Activated T-helper 17 cell treated with anti-CD3 and anti-CD28 coated beads, Interleukin-2, amount 50 U/mL, for 72 hours (primary cell): ENCODE results near the gene LARGE2. TPM values are rescaled to one million over a fixed set of nuclear protein-coding genes. Genes with fewer than 3 reads are reported as not detected.
A peak's percentile ranks its signal among the peaks of the same experiment; 100 is the strongest.

Experiments used
- ATAC-seq: fragments of 150-1000 bp; cut with Tn5 transposase; replicated peaks from 2 replicates; pipeline ENCODE4 v1.10.0; 2021; ENCODE audit warnings: mild to moderate bottlenecking, moderate library complexity
- H3K27ac Mint-ChIP-seq: one replicate; pipeline ENCODE4 v1.8.0; 2022; ENCODE audit warnings: mixed read lengths
- H3K27me3 Mint-ChIP-seq: one replicate; pipeline ENCODE4 v1.8.0; 2022; ENCODE audit warnings: mixed read lengths
- H3K36me3 Mint-ChIP-seq: one replicate; pipeline ENCODE4 v1.8.0; 2022; ENCODE audit warnings: low read depth, mild to moderate bottlenecking, mixed read lengths
- H3K4me1 Mint-ChIP-seq: one replicate; pipeline ENCODE4 v1.8.0; 2022; ENCODE audit warnings: mixed read lengths
- H3K4me3 Mint-ChIP-seq: one replicate; pipeline ENCODE4 v1.8.0; 2022; ENCODE audit warnings: mild to moderate bottlenecking, mixed read lengths
- H3K9me3 Mint-ChIP-seq: one replicate; pipeline ENCODE4 v1.8.0; 2022; ENCODE audit warnings: mixed read lengths
- total RNA-seq, 2 donors: library from RNA; stranded (reverse); gene quantifications; one replicate each; pipeline ENCODE4 v1.2.3, GENCODE V29; 2022

The LARGE2 gene
- total RNA-seq, 2 donors from 2014 or later = 0.80 to 1.8 TPM

DNA sequence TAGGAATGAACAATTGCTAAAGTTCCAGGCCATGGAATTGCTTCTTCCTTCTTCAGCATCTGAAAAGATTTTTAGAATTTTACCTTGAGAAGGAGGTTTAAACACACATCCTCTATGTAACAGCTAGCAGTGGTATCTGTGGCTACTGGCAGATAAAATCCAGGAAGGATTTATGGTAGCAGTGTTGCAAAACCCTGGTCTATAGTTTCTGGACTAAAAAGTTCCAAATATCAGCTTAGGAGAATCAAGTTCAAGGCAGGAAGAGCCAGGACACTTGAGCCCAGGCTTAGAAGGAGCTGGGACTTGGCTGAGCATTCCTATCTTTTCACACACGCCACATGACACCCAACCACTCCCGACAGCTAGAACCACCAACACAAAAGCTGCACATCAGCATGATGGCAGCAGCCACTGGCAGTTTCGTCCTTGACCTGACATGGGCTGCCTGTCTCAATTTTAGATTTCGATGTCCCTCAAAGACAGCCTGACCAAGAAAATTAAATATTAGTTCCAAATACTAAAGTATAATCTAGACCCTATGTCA is 14.1 kb downstream of the LARGE2 start:
- Mint-ChIP-seq H3K4me1 (peaks cover 3% of the 10 kb centered on the region), H3K4me3 (no peak overlapping the region), H3K27ac (no peak overlapping the region), H3K9me3 (no peaks in the 10 kb centered on the region), H3K27me3 (no peaks in the 10 kb centered on the region), H3K36me3 (peaks cover 81% of the 10 kb centered on the region)
- ATAC-seq = no peak

DNA sequence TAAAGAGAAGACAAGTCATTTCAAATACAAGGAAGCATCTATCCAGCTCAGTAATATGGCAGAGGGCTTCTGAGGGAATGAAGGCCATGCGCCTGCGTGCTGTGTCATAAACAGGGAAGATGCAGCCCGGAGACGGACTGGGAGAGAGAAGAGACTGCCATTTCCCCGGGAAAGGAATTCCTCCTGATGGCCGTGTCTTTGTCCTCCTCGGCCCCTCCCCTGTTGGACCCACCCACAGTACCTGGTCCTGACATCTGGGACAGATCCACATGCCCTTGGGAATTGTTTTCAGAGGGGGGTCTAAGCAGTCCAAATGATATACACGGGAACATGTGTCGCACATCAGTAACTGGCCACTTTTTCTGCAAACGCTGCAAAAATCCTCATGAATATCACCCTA is 15.5 kb downstream of the LARGE2 start:
- Mint-ChIP-seq H3K9me3 (no peaks in the 10 kb centered on the region), H3K27me3 (no peaks in the 10 kb centered on the region), H3K27ac (no peak overlapping the region), H3K4me3 (no peak overlapping the region), H3K36me3 (peaks cover 83% of the 10 kb centered on the region), H3K4me1 (peaks cover 6% of the 10 kb centered on the region)
- ATAC-seq = no peak

DNA sequence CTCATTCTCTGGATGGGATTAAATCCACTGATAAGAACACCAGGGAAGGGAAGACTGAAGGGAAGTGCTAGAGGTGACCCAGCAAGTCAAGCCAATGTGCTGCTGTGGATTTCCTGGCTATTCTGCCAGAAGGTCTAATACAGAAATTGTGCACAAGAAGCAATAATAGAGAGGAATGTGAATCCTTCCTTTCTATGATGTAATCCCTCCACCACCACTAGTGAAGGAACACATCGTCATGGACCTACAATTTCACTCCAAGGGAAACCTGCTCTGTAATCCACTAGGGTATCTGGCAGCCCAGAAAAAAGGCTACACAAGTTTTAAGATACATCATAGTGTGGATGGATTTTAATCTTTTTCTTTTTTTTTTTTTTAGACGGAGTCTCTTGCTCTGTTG is 17.4 kb downstream of the LARGE2 start:
- Mint-ChIP-seq H3K4me3 (no peak overlapping the region), H3K36me3 (peaks cover 86% of the 10 kb centered on the region), H3K27me3 (no peaks in the 10 kb centered on the region), H3K27ac (no peak overlapping the region), H3K4me1 (peaks cover 6% of the 10 kb centered on the region), H3K9me3 (no peaks in the 10 kb centered on the region)
- no peak for ATAC-seq

DNA sequence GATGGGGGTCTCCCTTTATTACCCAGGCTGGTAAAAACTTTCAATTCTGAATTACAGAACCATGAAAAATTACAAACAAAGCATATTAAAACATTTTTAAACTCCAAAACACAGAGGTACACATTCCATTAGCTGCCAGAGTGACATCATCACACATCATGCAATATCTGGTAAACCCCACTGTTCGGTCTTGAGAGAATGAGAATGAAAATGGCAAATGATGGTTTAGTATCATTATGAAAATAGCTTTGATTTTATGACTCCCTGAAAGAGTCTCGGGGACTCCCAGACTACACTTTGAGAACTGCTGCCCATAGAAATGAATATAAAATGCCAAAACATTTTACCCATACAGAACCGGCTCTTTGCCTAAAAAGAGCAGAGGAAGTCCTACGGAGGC is 18.8 kb downstream of the LARGE2 start:
- Mint-ChIP-seq H3K4me3 (no peak overlapping the region), H3K4me1 (peaks cover 6% of the 10 kb centered on the region), H3K27ac (peak overlapping the region; percentile 73), H3K9me3 (no peaks in the 10 kb centered on the region), H3K27me3 (no peaks in the 10 kb centered on the region), H3K36me3 (peaks cover 88% of the 10 kb centered on the region)
- ATAC-seq = peak; percentile 72

DNA sequence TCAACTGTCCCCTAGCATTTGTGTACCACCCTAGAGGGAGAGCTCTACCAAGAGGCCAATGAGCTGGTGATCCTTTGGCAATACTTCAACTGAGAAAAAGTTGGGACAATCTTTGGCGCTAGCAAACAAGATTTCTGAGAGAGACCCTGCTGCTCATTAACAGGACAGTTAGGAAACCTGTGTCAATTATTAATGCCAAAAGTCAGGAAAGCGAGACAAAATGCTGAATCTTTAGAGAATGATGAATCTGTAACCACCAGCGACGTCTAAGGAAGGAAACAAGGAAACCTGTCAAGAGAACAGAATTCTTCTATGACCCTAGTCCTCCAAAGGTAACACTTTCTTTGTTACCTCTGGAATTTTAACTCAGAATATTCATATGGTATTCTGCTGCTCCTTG is 19.9 kb downstream of the LARGE2 start:
- Mint-ChIP-seq H3K27me3 (no peaks in the 10 kb centered on the region), H3K36me3 (peaks cover 90% of the 10 kb centered on the region), H3K4me3 (no peak overlapping the region), H3K9me3 (no peaks in the 10 kb centered on the region), H3K4me1 (peaks cover 6% of the 10 kb centered on the region), H3K27ac (peak overlapping the region; percentile 73)
- no peak for ATAC-seq

DNA sequence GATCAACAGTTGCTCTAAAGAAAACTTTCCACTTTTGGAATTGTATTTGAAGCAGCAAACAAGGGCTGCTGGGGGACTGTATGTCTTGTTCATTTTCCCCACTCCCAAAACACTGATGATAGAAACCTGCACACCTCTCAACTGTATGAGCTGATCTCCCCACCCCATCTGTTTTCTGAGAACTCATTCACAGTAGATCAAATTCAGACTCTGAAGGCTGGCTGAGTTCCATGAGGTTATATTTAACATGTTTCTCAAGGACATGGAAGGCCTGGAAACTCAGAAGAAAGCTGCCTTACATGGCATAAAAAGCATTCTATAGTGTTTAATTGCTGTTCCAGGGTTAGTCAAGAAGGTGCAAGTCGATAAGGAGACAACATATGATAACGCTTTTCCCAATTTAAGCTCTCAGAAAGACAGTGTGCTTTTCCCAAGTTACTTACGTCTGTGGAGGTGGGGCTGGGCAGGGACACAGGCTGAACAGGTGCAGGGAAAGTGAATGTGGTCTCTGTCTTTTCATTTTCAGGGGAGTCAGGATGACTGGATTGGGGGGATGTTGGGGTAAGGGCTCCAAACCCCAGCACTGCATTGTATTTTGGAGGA is 23.0 kb downstream of the LARGE2 start:
- peaks cover 97% of the 10 kb centered on the region for H3K36me3 Mint-ChIP-seq
- H3K27ac Mint-ChIP-seq = no peak overlapping the region
- H3K9me3 Mint-ChIP-seq = no peaks in the 10 kb centered on the region
- peaks cover 6% of the 10 kb centered on the region for H3K4me1 Mint-ChIP-seq
- no peak for ATAC-seq
- no peak overlapping the region for H3K4me3 Mint-ChIP-seq
- no peaks in the 10 kb centered on the region for H3K27me3 Mint-ChIP-seq

DNA sequence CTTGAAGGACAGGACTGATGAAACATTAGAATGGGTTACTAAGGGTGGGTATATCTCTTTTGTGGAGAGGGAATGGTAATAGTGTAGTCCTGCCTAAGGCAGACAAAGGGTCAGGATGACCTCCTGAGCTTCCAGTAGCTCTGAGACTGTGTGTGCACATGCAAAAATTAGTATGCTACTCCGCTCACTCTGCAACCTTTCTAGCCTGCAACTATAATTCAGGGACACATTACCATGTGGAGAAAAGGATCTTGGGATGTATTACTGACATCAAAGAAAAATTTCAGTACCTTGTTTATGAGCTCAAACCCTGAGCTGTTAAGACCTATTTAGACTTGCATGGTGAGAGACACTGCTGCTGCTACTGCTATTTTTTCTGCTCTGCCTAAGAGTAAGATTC is 25.4 kb downstream of the LARGE2 start:
- H3K4me1 Mint-ChIP-seq = no peaks in the 10 kb centered on the region
- H3K27ac Mint-ChIP-seq = no peak overlapping the region
- no peak overlapping the region for H3K4me3 Mint-ChIP-seq
- H3K27me3 Mint-ChIP-seq = no peaks in the 10 kb centered on the region
- no peak for ATAC-seq
- no peaks in the 10 kb centered on the region for H3K9me3 Mint-ChIP-seq
- peaks cover 100% of the 10 kb centered on the region for H3K36me3 Mint-ChIP-seq

DNA sequence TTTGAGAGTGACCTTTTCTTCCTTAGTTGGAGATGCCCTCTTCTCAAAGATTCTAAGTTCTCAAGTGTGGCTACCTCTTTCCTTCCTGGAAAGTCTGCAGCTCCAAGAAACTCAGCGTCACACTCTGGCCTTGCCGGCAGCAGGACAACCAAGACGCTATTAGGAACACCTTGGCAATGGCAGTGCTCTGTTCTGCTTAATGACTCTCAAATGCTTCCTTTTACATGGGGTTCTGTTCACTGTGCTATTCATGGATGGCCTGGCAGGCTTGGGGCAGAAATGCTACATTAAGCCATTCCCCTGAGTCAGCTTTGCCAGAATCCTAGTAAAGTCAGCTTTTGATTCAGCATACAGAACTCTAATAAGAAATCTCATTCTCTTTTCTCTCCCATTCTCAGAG is 25.9 kb downstream of the LARGE2 start:
- peaks cover 100% of the 10 kb centered on the region for H3K36me3 Mint-ChIP-seq
- H3K27me3 Mint-ChIP-seq = no peaks in the 10 kb centered on the region
- no peak overlapping the region for H3K27ac Mint-ChIP-seq
- H3K4me3 Mint-ChIP-seq = no peak overlapping the region
- H3K4me1 Mint-ChIP-seq = no peaks in the 10 kb centered on the region
- no peaks in the 10 kb centered on the region for H3K9me3 Mint-ChIP-seq
- ATAC-seq = no peak

DNA sequence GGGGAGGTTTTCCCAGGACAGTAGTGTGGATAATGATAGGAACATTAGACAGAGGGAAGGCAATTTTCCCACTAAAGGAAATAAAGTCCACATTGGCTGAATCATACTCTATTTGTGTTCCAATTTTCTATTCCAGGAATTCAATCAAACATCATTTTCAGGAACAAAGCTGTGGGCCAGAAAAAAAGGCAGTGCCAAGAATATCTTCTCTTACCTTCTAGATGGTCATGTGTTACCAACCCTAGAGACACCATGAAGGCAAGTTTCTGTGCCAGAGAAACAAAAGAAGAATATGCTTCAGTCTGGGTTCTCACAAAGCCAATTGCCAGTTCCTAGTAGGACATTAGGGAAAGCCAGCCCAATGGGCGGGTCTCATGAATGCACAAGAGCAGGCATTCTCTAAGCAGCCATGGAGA is 27.5 kb downstream of the LARGE2 start:
- H3K4me3 Mint-ChIP-seq = no peak overlapping the region
- no peaks in the 10 kb centered on the region for H3K27me3 Mint-ChIP-seq
- no peak overlapping the region for H3K27ac Mint-ChIP-seq
- no peak for ATAC-seq
- H3K4me1 Mint-ChIP-seq = no peaks in the 10 kb centered on the region
- peaks cover 100% of the 10 kb centered on the region for H3K36me3 Mint-ChIP-seq
- no peaks in the 10 kb centered on the region for H3K9me3 Mint-ChIP-seq

DNA sequence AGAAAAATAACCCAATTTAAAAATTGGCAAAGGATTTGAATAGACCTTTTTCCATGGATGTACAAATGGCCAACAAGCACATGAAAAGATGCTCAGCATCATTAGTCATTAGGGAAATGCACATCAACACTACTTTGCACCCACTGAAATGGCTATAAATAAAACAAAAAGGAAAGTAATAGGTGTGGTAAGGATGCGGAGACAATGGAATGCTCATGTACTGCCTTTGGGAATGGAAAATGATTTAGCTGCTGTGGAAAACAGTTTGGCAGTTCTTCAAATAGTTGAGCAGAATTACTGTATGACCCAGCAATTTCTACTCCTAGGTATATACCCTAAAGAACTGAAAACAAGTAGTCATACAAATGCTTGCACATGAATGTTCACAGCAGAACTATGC is 37.4 kb downstream of the LARGE2 start:
- no peaks in the 10 kb centered on the region for H3K4me1 Mint-ChIP-seq
- H3K4me3 Mint-ChIP-seq = no peak overlapping the region
- H3K9me3 Mint-ChIP-seq = no peaks in the 10 kb centered on the region
- peaks cover 73% of the 10 kb centered on the region for H3K36me3 Mint-ChIP-seq
- no peaks in the 10 kb centered on the region for H3K27me3 Mint-ChIP-seq
- ATAC-seq = no peak
- no peak overlapping the region for H3K27ac Mint-ChIP-seq

DNA sequence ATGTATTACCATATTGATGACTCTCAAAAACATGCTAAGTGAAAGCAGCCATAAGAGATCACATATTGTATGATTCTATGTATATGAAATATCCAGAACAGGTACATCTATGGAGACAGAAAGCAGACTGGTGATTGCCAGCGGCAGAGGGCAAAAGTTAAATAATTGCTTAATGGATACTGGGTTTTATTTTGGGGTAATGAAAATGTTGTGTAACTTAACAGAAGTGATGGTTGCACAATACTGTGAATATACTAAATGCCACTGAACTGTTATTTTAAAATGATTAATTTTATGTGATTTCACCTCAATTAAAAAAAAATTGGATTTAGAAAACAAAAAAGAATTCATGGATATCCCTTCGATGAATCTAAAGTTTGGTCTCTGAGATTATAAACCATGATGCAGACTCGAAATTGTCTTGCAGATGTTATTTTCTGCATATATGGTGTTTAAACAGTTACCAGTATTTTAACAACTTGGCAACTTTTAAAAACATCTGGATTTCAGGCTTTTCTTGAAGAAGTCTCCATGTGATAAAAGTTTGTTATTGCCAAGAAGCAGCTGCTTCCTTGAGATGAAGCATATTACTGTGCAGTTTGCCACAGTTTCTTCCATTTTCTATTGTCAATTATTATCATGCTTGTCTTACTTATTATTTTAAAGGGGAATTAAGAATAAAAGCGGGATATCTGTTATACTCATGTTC is 38.1 kb downstream of the LARGE2 start:
- no peaks in the 10 kb centered on the region for H3K27me3 Mint-ChIP-seq
- no peaks in the 10 kb centered on the region for H3K4me1 Mint-ChIP-seq
- H3K36me3 Mint-ChIP-seq = peaks cover 66% of the 10 kb centered on the region
- no peaks in the 10 kb centered on the region for H3K9me3 Mint-ChIP-seq
- H3K4me3 Mint-ChIP-seq = no peak overlapping the region
- H3K27ac Mint-ChIP-seq = no peak overlapping the region
- no peak for ATAC-seq

DNA sequence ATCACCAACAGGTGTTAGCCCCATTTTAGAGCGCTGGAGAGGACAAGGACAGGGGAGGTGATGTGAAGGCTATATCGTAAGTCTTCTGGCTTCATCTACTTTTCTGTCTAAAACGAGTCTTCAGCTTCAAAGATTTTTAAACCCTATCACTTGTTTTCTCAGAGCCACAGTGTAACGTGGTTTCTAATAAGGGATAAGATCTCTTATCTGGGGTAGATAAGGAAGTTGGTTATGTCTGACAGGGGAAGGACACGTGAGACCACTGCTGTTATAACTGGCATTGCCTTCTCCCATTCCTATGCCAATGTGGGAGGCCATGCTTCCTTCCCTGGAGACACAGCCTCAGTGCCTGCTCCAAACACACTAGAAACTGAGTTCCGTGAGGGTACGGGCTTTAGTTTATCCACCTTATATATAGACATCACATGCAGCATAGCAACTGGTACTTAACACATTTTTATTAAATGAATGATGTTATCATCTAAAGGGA is 39.3 kb downstream of the LARGE2 start:
- Mint-ChIP-seq H3K4me1 (no peaks in the 10 kb centered on the region), H3K27me3 (no peaks in the 10 kb centered on the region), H3K4me3 (no peak overlapping the region), H3K27ac (no peak overlapping the region), H3K36me3 (peaks cover 57% of the 10 kb centered on the region), H3K9me3 (no peaks in the 10 kb centered on the region)
- ATAC-seq = no peak

DNA sequence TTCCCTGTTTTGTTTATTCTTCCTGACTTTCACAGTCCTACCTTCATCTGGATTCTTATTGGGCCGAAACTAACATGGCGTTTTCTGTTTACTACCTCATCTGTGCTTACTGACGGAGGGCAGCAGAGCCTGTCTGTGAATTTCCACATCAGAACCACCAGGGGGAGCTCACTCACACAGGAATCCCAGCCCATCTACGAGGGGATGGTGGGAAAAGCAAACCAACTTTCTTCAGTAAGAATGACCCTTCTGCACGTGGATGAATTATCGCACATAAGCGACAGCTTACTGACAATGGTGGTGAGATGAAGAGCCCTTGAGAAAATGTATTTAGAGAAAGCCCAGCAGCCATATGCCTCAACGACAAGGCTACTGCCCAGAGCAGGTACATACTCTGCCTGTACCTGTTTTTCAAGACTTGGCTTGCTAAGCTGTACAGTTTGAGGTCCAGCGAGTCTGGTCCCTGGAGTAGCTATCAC is 42.5 kb downstream of the LARGE2 start:
- peak; percentile 90 for ATAC-seq
- H3K4me3 Mint-ChIP-seq = no peak overlapping the region
- peaks cover 64% of the 10 kb centered on the region for H3K36me3 Mint-ChIP-seq
- H3K4me1 Mint-ChIP-seq = no peaks in the 10 kb centered on the region
- H3K9me3 Mint-ChIP-seq = no peaks in the 10 kb centered on the region
- no peaks in the 10 kb centered on the region for H3K27me3 Mint-ChIP-seq
- H3K27ac Mint-ChIP-seq = no peak overlapping the region

DNA sequence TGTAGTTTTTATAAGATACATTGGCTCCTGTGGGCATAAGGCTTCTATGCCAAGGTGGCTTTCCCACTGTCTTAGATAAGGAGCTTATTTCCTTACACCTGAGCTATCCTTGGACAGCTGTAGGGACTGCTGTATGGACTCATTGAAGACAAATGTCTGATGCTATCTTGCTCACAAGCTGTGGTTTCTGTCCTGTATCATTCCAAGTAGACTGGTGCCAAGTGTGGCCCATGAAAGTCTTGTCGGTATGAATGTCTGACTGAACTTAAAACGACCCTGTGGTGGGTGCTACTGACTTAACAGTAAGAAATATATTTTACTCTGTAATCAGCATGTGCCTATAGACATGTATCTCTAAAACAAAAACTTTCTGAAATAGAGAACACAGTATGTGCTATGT is 45.0 kb downstream of the LARGE2 start:
- Mint-ChIP-seq H3K27ac (no peak overlapping the region), H3K4me3 (no peak overlapping the region), H3K4me1 (no peaks in the 10 kb centered on the region), H3K9me3 (no peaks in the 10 kb centered on the region), H3K27me3 (no peaks in the 10 kb centered on the region), H3K36me3 (peaks cover 61% of the 10 kb centered on the region)
- ATAC-seq = no peak

DNA sequence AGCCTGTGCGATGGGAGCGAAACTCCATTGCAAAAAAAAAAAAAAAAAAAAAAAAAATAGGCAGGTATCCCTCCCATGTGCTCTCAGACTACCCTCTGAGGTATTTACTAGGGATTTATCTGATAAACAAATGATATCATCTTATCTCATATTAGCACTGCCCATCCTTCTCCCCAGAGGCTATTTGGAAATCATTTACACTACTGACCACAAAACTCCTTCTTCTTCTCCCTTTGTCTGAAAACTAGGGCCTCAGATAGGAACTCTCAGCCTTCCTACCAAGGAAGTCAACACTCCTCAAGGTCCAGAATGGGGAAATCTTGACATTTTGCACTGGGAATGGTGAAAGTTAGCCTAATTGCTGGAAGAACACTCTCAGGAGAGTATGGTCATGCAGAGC is 46.4 kb downstream of the LARGE2 start:
- H3K9me3 Mint-ChIP-seq = no peaks in the 10 kb centered on the region
- peak overlapping the region; percentile 59 for H3K27ac Mint-ChIP-seq
- H3K4me1 Mint-ChIP-seq = no peaks in the 10 kb centered on the region
- H3K4me3 Mint-ChIP-seq = no peak overlapping the region
- no peak for ATAC-seq
- H3K36me3 Mint-ChIP-seq = peaks cover 54% of the 10 kb centered on the region
- H3K27me3 Mint-ChIP-seq = no peaks in the 10 kb centered on the region
